HepG2 (cell line): ENCODE results near the gene KRTAP10-2. TPM values are rescaled to one million over a fixed set of nuclear protein-coding genes. Genes with fewer than 3 reads are reported as not detected.
A peak's percentile ranks its signal among the peaks of the same experiment; 100 is the strongest.

ENCODE experiments used
- CEBPG ChIP-seq: IDR thresholded peaks from 2 replicates; pipeline ENCODE4 v1.6.1; 2016
- EP300 ChIP-seq, 3 experiments: sonication (generic) in 1 of 3; formaldehyde crosslinking in 1 of 3; IDR thresholded peaks; 2 replicates each; pipeline versions ENCODE4 v1.5.1 to v1.6.1; 2011 to 2020; ENCODE audit warnings: low read depth in 2 of 3, low read length in 2 of 3, borderline replicate concordance in 1 of 3, improper control_type of control experiment in 1 of 3, mild to moderate bottlenecking in 1 of 3, missing genetic modification reagents in 1 of 3, moderate library complexity in 1 of 3
- HES4 ChIP-seq: sonication (generic); formaldehyde crosslinking; IDR thresholded peaks from 2 replicates; pipeline ENCODE4 v1.9.0; 2021; ENCODE audit warnings: mild to moderate bottlenecking, missing genetic modification reagents, borderline replicate concordance
- KLF12 ChIP-seq: sonication (generic); formaldehyde crosslinking; IDR thresholded peaks from 2 replicates; pipeline ENCODE4 v1.4.0; 2020; ENCODE audit warnings: missing genetic modification reagents, borderline replicate concordance
- MXD4 ChIP-seq: IDR thresholded peaks from 2 replicates; pipeline ENCODE4 v1.6.1; 2016; ENCODE audit warnings: mild to moderate bottlenecking, missing biosample characterization, missing genetic modification reagents
- MZF1 ChIP-seq: sonication (generic); formaldehyde crosslinking; IDR thresholded peaks from 2 replicates; pipeline ENCODE4 v1.8.1; 2023; ENCODE audit warnings: mild to moderate bottlenecking, missing genetic modification reagents, borderline replicate concordance
- REXO4 ChIP-seq: sonication (generic); formaldehyde crosslinking; IDR thresholded peaks from 2 replicates; pipeline ENCODE4 v1.8.0; 2022; ENCODE audit warnings: missing genetic modification reagents, mild to moderate bottlenecking, borderline replicate concordance
- RXRA ChIP-seq: sonication (generic); formaldehyde crosslinking; IDR thresholded peaks from 2 replicates; pipeline ENCODE4 v1.5.1; 2020; ENCODE audit warnings: missing genetic modification reagents
- ZKSCAN8 ChIP-seq: IDR thresholded peaks from 2 replicates; pipeline ENCODE4 v1.6.1; 2016; ENCODE audit warnings: borderline replicate concordance, missing genetic modification reagents, missing compliant biosample characterization
- ZNF335 ChIP-seq: sonication (generic); formaldehyde crosslinking; IDR thresholded peaks from 2 replicates; pipeline ENCODE4 v1.4.0; 2020; ENCODE audit warnings: missing genetic modification reagents
- ZNF501 ChIP-seq: sonication (generic); formaldehyde crosslinking; IDR thresholded peaks from 2 replicates; pipeline ENCODE4 v1.5.1; 2020; ENCODE audit warnings: mild to moderate bottlenecking, moderate library complexity, missing genetic modification reagents
- ZNF672 ChIP-seq: sonication (generic); formaldehyde crosslinking; IDR thresholded peaks from 2 replicates; pipeline ENCODE4 v1.8.1; 2022; ENCODE audit warnings: missing genetic modification reagents
- polyA plus RNA-seq, 8 experiments: library from polyadenylated mRNA; depleted of rRNA in 3 of 8; stranded (reverse) in 7 of 8; unstranded in 1 of 8; fragments of >200 nt; fragmentation: Illumina TruSeq in 4 of 8; extraction: Trizol in 4 of 8; gene quantifications; 2 replicates each; pipeline versions ENCODE4 v1.2.1 to v1.2.3, GENCODE V29; 2011 to 2016; ENCODE audit warnings: low read depth in 4 of 8, missing spikeins in 1 of 8, mixed read lengths in 1 of 8; ENCODE audit not compliant: insufficient read depth in 1 of 8
- total RNA-seq, 5 experiments: library from RNA; depleted of rRNA; stranded (reverse); fragments of >200 nt; fragmentation: Illumina TruSeq; extraction: Trizol; gene quantifications; 2 replicates each; pipeline ENCODE4 v1.2.3, GENCODE V29; 2016; ENCODE audit warnings: low read depth in 1 of 5
- TF ChIP-seq, protein P1 (sequence below): sonication (generic); formaldehyde crosslinking; IDR thresholded peaks from 2 replicates; pipeline ENCODE4 v1.4.0; 2020; ENCODE audit warnings: missing genetic modification reagents, borderline replicate concordance
- TF ChIP-seq, protein P2 (sequence below): IDR thresholded peaks from 2 replicates; pipeline ENCODE4 v1.6.1; 2016; ENCODE audit warnings: low read depth
- TF ChIP-seq, protein P3 (sequence below), 2 experiments: IDR thresholded peaks; 2 replicates each; pipeline ENCODE4 v1.6.1; 2011 to 2012; ENCODE audit warnings: low read length in 2 of 2, borderline replicate concordance in 1 of 2, low read depth in 1 of 2, mild to moderate bottlenecking in 1 of 2, moderate library complexity in 1 of 2
- TF ChIP-seq, protein P4 (sequence below): sonication (generic); formaldehyde crosslinking; IDR thresholded peaks from 2 replicates; pipeline ENCODE4 v1.5.0; 2020; ENCODE audit warnings: mild to moderate bottlenecking, missing genetic modification reagents, borderline replicate concordance

KRTAP10-2 gene
- total and polyA plus RNA-seq, 2 of the 13 experiments (the other 11 are each of a cell fraction or from before 2014, with no cell fraction given) = not detected

DNA sequence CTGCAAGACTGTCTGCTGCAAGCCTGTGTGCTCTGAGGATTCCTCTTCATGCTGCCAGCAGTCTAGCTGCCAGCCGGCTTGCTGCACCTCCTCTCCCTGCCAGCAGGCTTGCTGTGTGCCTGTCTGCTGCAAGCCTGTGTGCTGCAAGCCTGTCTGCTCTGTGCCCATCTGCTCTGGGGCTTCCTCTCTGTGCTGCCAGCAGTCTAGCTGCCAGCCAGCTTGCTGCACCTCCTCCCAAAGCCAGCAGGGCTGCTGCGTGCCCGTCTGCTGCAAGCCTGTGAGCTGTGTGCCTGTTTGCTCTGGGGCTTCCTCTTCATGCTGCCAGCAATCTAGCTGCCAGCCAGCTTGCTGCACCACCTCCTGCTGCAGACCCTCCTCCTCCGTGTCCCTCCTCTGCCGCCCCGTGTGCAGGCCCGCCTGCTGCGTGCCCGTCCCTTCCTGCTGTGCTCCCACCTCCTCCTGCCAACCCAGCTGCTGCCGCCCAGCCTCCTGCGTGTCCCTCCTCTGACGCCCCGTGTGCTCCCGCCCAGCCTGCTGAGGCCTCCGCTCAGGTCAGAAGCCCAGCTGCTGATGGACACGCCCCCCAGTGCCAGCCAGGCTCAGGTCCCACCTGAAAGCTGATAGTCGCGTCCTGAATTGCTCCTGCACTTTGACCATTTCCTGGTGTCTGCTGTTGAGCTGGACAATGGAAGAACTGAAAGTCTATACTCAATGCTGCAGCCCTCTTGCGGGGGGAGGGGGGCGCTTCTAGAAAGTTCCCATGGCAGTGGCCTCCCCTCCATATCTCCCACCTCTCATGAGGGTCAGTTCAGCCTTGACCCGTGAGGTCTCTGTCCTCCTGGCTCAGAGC, 23.4 kb upstream of the KRTAP10-2 start (continued):
- TF ChIP-seq, protein P1, sequence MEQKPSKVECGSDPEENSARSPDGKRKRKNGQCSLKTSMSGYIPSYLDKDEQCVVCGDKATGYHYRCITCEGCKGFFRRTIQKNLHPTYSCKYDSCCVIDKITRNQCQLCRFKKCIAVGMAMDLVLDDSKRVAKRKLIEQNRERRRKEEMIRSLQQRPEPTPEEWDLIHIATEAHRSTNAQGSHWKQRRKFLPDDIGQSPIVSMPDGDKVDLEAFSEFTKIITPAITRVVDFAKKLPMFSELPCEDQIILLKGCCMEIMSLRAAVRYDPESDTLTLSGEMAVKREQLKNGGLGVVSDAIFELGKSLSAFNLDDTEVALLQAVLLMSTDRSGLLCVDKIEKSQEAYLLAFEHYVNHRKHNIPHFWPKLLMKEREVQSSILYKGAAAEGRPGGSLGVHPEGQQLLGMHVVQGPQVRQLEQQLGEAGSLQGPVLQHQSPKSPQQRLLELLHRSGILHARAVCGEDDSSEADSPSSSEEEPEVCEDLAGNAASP (CRISPR knock-in tag) = peak; percentile 98
- TF ChIP-seq EP300 (IDR thresholded peaks at IDR 0.05; ENCODE audit: low read depth in 2 of 2, low read length in 2 of 2) = peak in 1 of 2 experiments; percentile 38; a peak in 1 of 4 replicates
- TF ChIP-seq EP300 (CRISPR knock-in tag; IDR thresholded peaks at IDR 0.05; ENCODE audit: borderline replicate concordance) = no peak
- no peak for TF ChIP-seq ZNF672 (CRISPR knock-in tag)
- no peak for TF ChIP-seq ZKSCAN8 (CRISPR knock-in tag)
- no peak for TF ChIP-seq ZNF335 (CRISPR knock-in tag)
- TF ChIP-seq ZNF501 (CRISPR knock-in tag) = peak; percentile 63; the same call in 1 of the 2 replicates
- no peak for TF ChIP-seq REXO4
- TF ChIP-seq CEBPG (CRISPR knock-in tag) = peak; percentile 31; the same call in 1 of the 2 replicates
- no peak for TF ChIP-seq KLF12 (CRISPR knock-in tag)
- TF ChIP-seq, protein P2, sequence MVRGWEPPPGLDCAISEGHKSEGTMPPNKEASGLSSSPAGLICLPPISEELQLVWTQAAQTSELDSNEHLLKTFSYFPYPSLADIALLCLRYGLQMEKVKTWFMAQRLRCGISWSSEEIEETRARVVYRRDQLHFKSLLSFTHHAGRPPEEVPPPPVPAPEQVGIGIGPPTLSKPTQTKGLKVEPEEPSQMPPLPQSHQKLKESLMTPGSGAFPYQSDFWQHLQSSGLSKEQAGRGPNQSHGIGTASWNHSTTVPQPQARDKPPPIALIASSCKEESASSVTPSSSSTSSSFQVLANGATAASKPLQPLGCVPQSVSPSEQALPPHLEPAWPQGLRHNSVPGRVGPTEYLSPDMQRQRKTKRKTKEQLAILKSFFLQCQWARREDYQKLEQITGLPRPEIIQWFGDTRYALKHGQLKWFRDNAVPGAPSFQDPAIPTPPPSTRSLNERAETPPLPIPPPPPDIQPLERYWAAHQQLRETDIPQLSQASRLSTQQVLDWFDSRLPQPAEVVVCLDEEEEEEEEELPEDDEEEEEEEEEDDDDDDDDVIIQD = no peak
- no peak for TF ChIP-seq MXD4 (CRISPR knock-in tag)
- TF ChIP-seq RXRA (CRISPR knock-in tag) = peak; percentile 96
- TF ChIP-seq, protein P3, sequence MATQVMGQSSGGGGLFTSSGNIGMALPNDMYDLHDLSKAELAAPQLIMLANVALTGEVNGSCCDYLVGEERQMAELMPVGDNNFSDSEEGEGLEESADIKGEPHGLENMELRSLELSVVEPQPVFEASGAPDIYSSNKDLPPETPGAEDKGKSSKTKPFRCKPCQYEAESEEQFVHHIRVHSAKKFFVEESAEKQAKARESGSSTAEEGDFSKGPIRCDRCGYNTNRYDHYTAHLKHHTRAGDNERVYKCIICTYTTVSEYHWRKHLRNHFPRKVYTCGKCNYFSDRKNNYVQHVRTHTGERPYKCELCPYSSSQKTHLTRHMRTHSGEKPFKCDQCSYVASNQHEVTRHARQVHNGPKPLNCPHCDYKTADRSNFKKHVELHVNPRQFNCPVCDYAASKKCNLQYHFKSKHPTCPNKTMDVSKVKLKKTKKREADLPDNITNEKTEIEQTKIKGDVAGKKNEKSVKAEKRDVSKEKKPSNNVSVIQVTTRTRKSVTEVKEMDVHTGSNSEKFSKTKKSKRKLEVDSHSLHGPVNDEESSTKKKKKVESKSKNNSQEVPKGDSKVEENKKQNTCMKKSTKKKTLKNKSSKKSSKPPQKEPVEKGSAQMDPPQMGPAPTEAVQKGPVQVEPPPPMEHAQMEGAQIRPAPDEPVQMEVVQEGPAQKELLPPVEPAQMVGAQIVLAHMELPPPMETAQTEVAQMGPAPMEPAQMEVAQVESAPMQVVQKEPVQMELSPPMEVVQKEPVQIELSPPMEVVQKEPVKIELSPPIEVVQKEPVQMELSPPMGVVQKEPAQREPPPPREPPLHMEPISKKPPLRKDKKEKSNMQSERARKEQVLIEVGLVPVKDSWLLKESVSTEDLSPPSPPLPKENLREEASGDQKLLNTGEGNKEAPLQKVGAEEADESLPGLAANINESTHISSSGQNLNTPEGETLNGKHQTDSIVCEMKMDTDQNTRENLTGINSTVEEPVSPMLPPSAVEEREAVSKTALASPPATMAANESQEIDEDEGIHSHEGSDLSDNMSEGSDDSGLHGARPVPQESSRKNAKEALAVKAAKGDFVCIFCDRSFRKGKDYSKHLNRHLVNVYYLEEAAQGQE (IDR thresholded peaks at IDR 0.05; ENCODE audit: borderline replicate concordance in 1 of 2, low read depth in 1 of 2, low read length in 2 of 2) = no peak
- TF ChIP-seq HES4 (CRISPR knock-in tag) = no peak
- no peak for TF ChIP-seq MZF1 (CRISPR knock-in tag)
- TF ChIP-seq, protein P4, sequence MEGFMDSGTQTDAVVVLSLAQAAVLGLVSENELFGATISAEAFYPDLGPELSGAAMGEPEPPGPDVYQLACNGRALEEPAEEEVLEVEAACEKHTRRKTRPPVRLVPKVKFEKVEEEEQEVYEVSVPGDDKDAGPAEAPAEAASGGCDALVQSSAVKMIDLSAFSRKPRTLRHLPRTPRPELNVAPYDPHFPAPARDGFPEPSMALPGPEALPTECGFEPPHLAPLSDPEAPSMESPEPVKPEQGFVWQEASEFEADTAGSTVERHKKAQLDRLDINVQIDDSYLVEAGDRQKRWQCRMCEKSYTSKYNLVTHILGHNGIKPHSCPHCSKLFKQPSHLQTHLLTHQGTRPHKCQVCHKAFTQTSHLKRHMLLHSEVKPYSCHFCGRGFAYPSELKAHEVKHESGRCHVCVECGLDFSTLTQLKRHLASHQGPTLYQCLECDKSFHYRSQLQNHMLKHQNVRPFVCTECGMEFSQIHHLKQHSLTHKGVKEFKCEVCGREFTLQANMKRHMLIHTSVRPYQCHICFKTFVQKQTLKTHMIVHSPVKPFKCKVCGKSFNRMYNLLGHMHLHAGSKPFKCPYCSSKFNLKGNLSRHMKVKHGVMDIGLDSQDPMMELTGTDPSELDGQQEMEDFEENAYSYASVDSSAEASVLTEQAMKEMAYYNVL (CRISPR knock-in tag) = peak; percentile 86; the same call in 1 of the 2 replicates
